Measurements from ENCODE around the gene RNF25.

RNF25 gene

GRCh38 chr2:218626369-218626768 lies 45.4 kb downstream of the RNF25 start:
- CTCF ChIA-PET = no interaction called here
- POLR2A ChIA-PET (ENCODE audit: low non-redundant PET) = no interaction called here

GRCh38 chr2:218623366-218623705 lies 48.5 kb downstream of the RNF25 start:
- CTCF ChIA-PET = interaction anchor here (0.7 kb wide), 1 partner anchor 11 kb away, joined by 4 read pairs; no protein-coding TSS in a partner anchor

More at GRCh38 chr2:218626369-218626768, 45.4 kb downstream of the RNF25 start:
- no peak for DNase-seq (ENCODE audit: low spot score)
- TF ChIP-seq CTCF (conservative IDR thresholded peaks at IDR 0.05; ENCODE audit: low read depth) = no peak
- no peak overlapping the region for H3K27ac ChIP-seq

GRCh38 chr2:218622606-218623365 lies 49.0 kb downstream of the RNF25 start:
- H3K27ac ChIP-seq = no peak overlapping the region
- ChIA-PET CTCF (interaction anchor here (0.6 to 0.7 kb wide), 2 partner anchors 12 to 120 kb away, joined by 3 to 4 read pairs; no protein-coding TSS in a partner anchor), POLR2A (ENCODE audit: low non-redundant PET) (interaction anchor here (0.7 kb wide), 1 partner anchor 20 kb away, joined by 5 read pairs; no protein-coding TSS in a partner anchor)
- TF ChIP-seq CTCF (conservative IDR thresholded peaks at IDR 0.05; ENCODE audit: low read depth) = no peak
- no peak for DNase-seq (ENCODE audit: low spot score)

More at GRCh38 chr2:218623366-218623705, 48.5 kb downstream of the RNF25 start:
- DNase-seq (ENCODE audit: low spot score) = no peak
- POLR2A ChIA-PET (ENCODE audit: low non-redundant PET) = no interaction called here
- no peak for TF ChIP-seq CTCF (conservative IDR thresholded peaks at IDR 0.05; ENCODE audit: low read depth)
- H3K27ac ChIP-seq = no peak overlapping the region

GRCh38 chr2:218621007-218621406 lies 50.8 kb downstream of the RNF25 start:
- no peak overlapping the region for H3K27ac ChIP-seq
- POLR2A ChIA-PET (ENCODE audit: low non-redundant PET) = no interaction called here
- no peak for TF ChIP-seq CTCF (conservative IDR thresholded peaks at IDR 0.05; ENCODE audit: low read depth)
- CTCF ChIA-PET = interaction anchor here (0.5 kb wide), 1 partner anchor 1228 kb away, joined by 4 read pairs; no protein-coding TSS in a partner anchor
- DNase-seq (ENCODE audit: low spot score) = no peak

GRCh38 chr2:218618102-218618860 lies 53.5 kb downstream of the RNF25 start:
- POLR2A ChIA-PET (ENCODE audit: low non-redundant PET) = no interaction called here
- no peak for DNase-seq (ENCODE audit: low spot score)

More at GRCh38 chr2:218618102-218618860, 53.5 kb downstream of the RNF25 start:
- CTCF ChIA-PET = interaction anchor here (0.6 kb wide), 1 partner anchor 17 kb away, joined by 4 read pairs; no protein-coding TSS in a partner anchor
- H3K27ac ChIP-seq = no peak overlapping the region
- TF ChIP-seq CTCF (conservative IDR thresholded peaks at IDR 0.05; ENCODE audit: low read depth) = peak; percentile 44
